Upper lobe of right lung (tissue), 1 donor: Measurements from ENCODE around the gene ROBO2. TPM values are rescaled to one million over a fixed set of nuclear protein-coding genes. Genes with fewer than 3 reads are reported as not detected.

ENCODE experiments used
- ATAC-seq: fragments of 200-7000 bp; cut with Tn5 transposase; one replicate; pipeline ENCODE4 v1.9.1; 2020; ENCODE audit warnings: mild to moderate bottlenecking, moderate library complexity
- DNase-seq: peaks from one replicate; pipeline ENCODE4 v3.0.0-alpha.2; 2020
- H3K27ac ChIP-seq: fragments of 200-600 bp; one replicate; pipeline ENCODE4 v1.8.0; 2022
- H3K27me3 ChIP-seq: fragments of 200-600 bp; one replicate; pipeline ENCODE4 v1.8.0; 2022; ENCODE audit warnings: mild to moderate bottlenecking
- H3K36me3 ChIP-seq: fragments of 200-600 bp; one replicate; pipeline ENCODE4 v1.8.0; 2022
- H3K4me1 ChIP-seq: fragments of 200-600 bp; one replicate; pipeline ENCODE4 v1.8.0; 2022
- H3K4me3 ChIP-seq: fragments of 200-600 bp; one replicate; pipeline ENCODE4 v1.8.0; 2022; ENCODE audit warnings: mild to moderate bottlenecking
- H3K9me3 ChIP-seq: fragments of 200-600 bp; one replicate; pipeline ENCODE4 v1.8.0; 2022
- intact Hi-C: fragments of 100-400 bp; cut with DNase I; formaldehyde crosslinking; loops from one replicate; pipeline ENCODE4 v1.11.0; 2022
- total RNA-seq: library from RNA; stranded (reverse); fragmentation: NEBNext Ultra II Directional; extraction: Animal tissue kit (Norgen Biotek cat#: 25700); gene quantifications from one replicate; pipeline ENCODE4 v1.2.1, GENCODE V29; 2021
- TF ChIP-seq, protein P1 (sequence below): fragments of 200-600 bp; IDR thresholded peaks from one replicate; pipeline ENCODE4 v1.8.0; 2022; ENCODE audit warnings: antibody characterized with exemption
- donor health status: DM: no; HTN: yes; CAD: no; lungs with severe emphysema.

ROBO2 gene
- total RNA-seq, 1 donor from 2014 or later = 27.1 TPM

- H3K27ac ChIP-seq = no peak overlapping the region
- ATAC-seq = no peak
These were observed 495.2 kb downstream of the ROBO2 start for GRCh38 chr3:77535116-77535515.

DNA sequence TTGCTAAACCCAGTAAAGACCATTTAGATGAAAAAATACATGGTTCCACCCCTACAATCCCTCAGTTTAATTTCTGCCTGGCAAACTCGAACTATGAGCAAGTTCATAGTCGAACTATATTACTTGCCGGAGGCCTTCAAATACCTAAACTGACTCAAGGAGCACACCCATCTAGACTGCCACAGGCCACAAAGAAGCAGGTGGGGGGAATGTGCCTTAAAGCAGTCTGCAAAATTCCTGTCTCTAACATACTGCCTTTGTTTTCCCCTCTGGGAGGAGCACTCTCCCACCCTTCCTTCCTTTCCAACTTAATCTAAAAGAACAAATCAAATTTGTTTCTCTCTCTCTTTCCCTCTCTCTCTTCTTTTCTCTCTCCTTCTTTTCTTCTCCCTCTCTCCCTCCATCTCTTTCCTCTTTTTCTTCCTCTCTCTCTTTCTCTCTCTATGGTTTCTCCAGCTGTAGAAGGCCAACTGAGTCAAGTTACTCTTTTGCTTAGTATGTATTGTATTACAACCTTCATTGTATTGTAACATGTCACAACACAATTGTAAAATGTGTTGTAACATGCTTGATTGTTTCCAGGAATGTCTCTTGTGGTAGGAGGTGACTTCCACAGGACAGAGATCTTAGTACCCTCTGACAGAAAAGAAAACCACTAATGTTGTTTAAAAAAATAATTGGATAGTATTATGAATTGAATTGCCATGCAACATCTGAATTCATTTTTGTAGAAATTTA lies 496.3 kb downstream of the ROBO2 start:
- DNase-seq = no peak
- TF ChIP-seq, protein P1, sequence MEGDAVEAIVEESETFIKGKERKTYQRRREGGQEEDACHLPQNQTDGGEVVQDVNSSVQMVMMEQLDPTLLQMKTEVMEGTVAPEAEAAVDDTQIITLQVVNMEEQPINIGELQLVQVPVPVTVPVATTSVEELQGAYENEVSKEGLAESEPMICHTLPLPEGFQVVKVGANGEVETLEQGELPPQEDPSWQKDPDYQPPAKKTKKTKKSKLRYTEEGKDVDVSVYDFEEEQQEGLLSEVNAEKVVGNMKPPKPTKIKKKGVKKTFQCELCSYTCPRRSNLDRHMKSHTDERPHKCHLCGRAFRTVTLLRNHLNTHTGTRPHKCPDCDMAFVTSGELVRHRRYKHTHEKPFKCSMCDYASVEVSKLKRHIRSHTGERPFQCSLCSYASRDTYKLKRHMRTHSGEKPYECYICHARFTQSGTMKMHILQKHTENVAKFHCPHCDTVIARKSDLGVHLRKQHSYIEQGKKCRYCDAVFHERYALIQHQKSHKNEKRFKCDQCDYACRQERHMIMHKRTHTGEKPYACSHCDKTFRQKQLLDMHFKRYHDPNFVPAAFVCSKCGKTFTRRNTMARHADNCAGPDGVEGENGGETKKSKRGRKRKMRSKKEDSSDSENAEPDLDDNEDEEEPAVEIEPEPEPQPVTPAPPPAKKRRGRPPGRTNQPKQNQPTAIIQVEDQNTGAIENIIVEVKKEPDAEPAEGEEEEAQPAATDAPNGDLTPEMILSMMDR = no peak
- no peaks in the 10 kb centered on the region for H3K4me1 ChIP-seq
- intact Hi-C loops = no loop called here
- no peak overlapping the region for H3K27ac ChIP-seq
- no peaks in the 10 kb centered on the region for H3K36me3 ChIP-seq
- ATAC-seq = no peak
- H3K4me3 ChIP-seq = no peak overlapping the region
- H3K9me3 ChIP-seq = no peaks in the 10 kb centered on the region
- no peaks in the 10 kb centered on the region for H3K27me3 ChIP-seq

More at GRCh38 chr3:77535116-77535515, 495.2 kb downstream of the ROBO2 start:
- no peak for DNase-seq
- H3K27me3 ChIP-seq = no peaks in the 10 kb centered on the region
- no peaks in the 10 kb centered on the region for H3K9me3 ChIP-seq
- H3K4me1 ChIP-seq = no peaks in the 10 kb centered on the region
- no peaks in the 10 kb centered on the region for H3K36me3 ChIP-seq
- TF ChIP-seq, protein P1 = no peak
- intact Hi-C loops = no loop called here
- no peak overlapping the region for H3K4me3 ChIP-seq

GRCh38 chr3:77539014-77539413 lies 499.1 kb downstream of the ROBO2 start:
- TF ChIP-seq, protein P1 = no peak
- Histone ChIP-seq H3K36me3 (no peaks in the 10 kb centered on the region), H3K9me3 (no peaks in the 10 kb centered on the region), H3K27me3 (no peaks in the 10 kb centered on the region), H3K27ac (no peak overlapping the region), H3K4me3 (no peak overlapping the region), H3K4me1 (no peaks in the 10 kb centered on the region)
- intact Hi-C loops = no loop called here
- DNase-seq = no peak
- no peak for ATAC-seq

GRCh38 chr3:77539677-77540076 lies 499.8 kb downstream of the ROBO2 start:
- Histone ChIP-seq H3K27me3 (no peaks in the 10 kb centered on the region), H3K4me3 (no peak overlapping the region), H3K27ac (no peak overlapping the region), H3K36me3 (no peaks in the 10 kb centered on the region), H3K4me1 (no peaks in the 10 kb centered on the region), H3K9me3 (no peaks in the 10 kb centered on the region)
- DNase-seq = no peak
- TF ChIP-seq, protein P1 = no peak
- ATAC-seq = no peak
- intact Hi-C loops = no loop called here

DNA sequence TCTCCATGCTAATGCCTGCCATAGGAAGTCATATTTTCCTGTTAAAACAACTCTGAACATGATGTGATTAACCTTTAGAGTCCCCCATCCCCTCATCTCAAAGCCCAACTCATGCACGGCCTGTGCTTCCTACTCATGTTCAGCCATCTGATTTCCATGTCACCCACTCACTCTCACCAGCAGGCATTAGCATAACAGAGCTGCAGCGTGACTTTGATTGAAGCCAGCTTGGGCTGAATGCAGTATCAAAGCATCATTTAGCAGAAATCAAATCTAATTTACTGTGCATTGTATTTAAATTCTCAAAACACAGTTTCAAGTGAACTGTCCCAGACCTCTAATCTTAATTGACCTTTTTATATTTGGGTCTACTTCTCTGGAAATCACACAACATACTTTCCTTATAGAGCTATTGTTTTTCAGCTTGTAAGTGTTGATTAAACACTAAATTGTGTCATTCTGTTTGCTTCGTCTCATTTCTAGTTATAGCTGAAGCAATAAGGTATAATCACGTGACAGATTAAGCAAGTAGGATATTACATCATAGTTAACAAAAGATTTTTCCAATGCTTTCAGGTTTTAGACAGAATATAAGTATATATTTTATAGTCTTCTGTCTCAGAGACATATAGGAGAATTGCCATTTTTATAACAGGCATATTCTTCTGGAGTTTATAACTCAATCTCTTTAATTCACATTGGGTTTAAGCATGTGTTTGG lies 501.5 kb downstream of the ROBO2 start:
- DNase-seq = no peak
- ATAC-seq = no peak

More for the DNA sequence above, 501.5 kb downstream of the ROBO2 start:
- Histone ChIP-seq H3K4me1 (no peaks in the 10 kb centered on the region), H3K36me3 (no peaks in the 10 kb centered on the region), H3K27me3 (no peaks in the 10 kb centered on the region), H3K4me3 (no peak overlapping the region), H3K9me3 (no peaks in the 10 kb centered on the region), H3K27ac (no peak overlapping the region)
- intact Hi-C loops = no loop called here
- TF ChIP-seq, protein P1 = no peak
